A673 (cell line): ENCODE measurements around the gene LRP6. TPM values are rescaled to one million over a fixed set of nuclear protein-coding genes. Genes with fewer than 3 reads are reported as not detected.
A peak's percentile ranks its signal among the peaks of the same experiment; 100 is the strongest.

Experiments used
- BruUV-seq: library from RNA; stranded (reverse); fragments of 400-500 nt; replicated peaks from 2 replicates; lab custom pipeline; 2021; lab: Mats Ljungman, UMichigan
- CTCF ChIA-PET: fragments of 300-600 bp; sonication (Branson Sonifier 250); formaldehyde crosslinking; loops from one replicate; lab custom pipeline; 2022; ENCODE audit warnings: antibody characterized with exemption; lab: Charles Lee
- POLR2A ChIA-PET: fragments of 300-600 bp; sonication (Branson Sonifier 250); formaldehyde crosslinking; loops from one replicate; lab custom pipeline; 2022; ENCODE audit warnings: antibody characterized with exemption; ENCODE audit not compliant: low non-redundant PET; lab: Charles Lee
- DNase-seq: peaks from one replicate; pipeline ENCODE4 v3.0.0-alpha.2; 2015; ENCODE audit warnings: low spot score
- H3K27ac ChIP-seq: fragments of 200-600 bp; sonication (generic); 2 replicates; pipeline ENCODE4 v1.5.1; 2016; ENCODE audit warnings: mixed run types, low read depth, mild to moderate bottlenecking, mixed read lengths, antibody characterized with exemption, low read length; ENCODE audit not compliant: poor library complexity, severe bottlenecking
- H3K27me3 ChIP-seq: fragments of 200-600 bp; sonication (generic); replicated peaks from 2 replicates; pipeline ENCODE4 v1.6.1; 2017; ENCODE audit warnings: mixed run types, low read depth, mild to moderate bottlenecking, mixed read lengths, antibody characterized with exemption, low read length; ENCODE audit not compliant: insufficient read depth, poor library complexity
- H3K36me3 ChIP-seq: fragments of 200-600 bp; sonication (generic); 2 replicates; pipeline ENCODE4 v1.6.1; 2016; ENCODE audit warnings: mixed run types, mild to moderate bottlenecking, mixed read lengths, antibody characterized with exemption, low read length; ENCODE audit not compliant: insufficient read depth, poor library complexity, severe bottlenecking
- H3K4me1 ChIP-seq: fragments of 200-600 bp; sonication (generic); 2 replicates; pipeline ENCODE4 v1.6.1; 2017; ENCODE audit warnings: mixed run types, mild to moderate bottlenecking, mixed read lengths, antibody characterized with exemption, low read length; ENCODE audit not compliant: insufficient read depth, poor library complexity, severe bottlenecking
- H3K4me3 ChIP-seq: fragments of 200-600 bp; sonication (generic); 2 replicates; pipeline ENCODE4 v1.5.1; 2016; ENCODE audit warnings: low read depth, mixed run types, mild to moderate bottlenecking, mixed read lengths, low read length; ENCODE audit not compliant: poor library complexity, severe bottlenecking
- H3K9me3 ChIP-seq: fragments of 200-600 bp; sonication (generic); 2 replicates; pipeline ENCODE4 v1.6.1; 2016; ENCODE audit warnings: mixed run types, low read depth, mild to moderate bottlenecking, mixed read lengths, antibody characterized with exemption, low read length; ENCODE audit not compliant: poor library complexity, severe bottlenecking
- EZH2 ChIP-seq: fragments of 200-600 bp; sonication (generic); IDR thresholded peaks from 2 replicates; pipeline ENCODE4 v1.6.1; 2017; ENCODE audit warnings: borderline replicate concordance, low read depth, mild to moderate bottlenecking, mixed read lengths, antibody characterized with exemption, low read length; ENCODE audit not compliant: poor library complexity, severe bottlenecking
- intact Hi-C: fragments of 100-400 bp; cut with micrococcal nuclease; formaldehyde crosslinking; loops from one replicate; pipeline ENCODE4 v1.10.0; 2022; ENCODE audit not compliant: unreplicated experiment
- total RNA-seq: library from RNA; stranded (reverse); gene quantifications from 2 replicates; pipeline ENCODE4 v1.2.3, GENCODE V29; 2021
- TF ChIP-seq, protein P1 (sequence below): fragments of 300-800, 200-600 bp; sonication (generic); conservative IDR thresholded peaks from 2 replicates; pipeline ENCODE4 v1.5.1; 2017; ENCODE audit warnings: low read depth, mild to moderate bottlenecking, antibody characterized with exemption, low read length, moderate library complexity, mixed read lengths

The LRP6 gene
- total RNA-seq, 1 experiment from 2014 or later, result 97.4 TPM

DNA sequence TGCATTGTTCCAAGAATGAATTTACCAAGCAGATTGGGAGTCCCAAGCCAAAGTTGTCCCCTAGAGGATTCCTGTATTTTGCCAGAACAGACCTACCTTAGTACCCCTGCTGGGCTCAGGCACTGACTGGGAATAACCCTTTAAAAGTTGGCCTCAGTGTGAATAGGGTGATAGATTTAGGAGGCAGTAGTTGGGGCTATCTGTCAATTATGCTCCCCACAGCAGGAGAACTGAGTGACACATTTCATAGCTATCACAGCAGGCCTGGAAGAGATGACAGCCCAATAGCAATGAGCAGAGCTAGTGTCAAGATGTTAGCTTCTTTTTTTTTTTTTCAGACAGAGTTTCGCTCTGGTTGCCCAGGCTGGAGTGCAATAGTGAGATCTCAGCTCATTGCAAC is 14.3 kb upstream of the LRP6 start:
- Histone ChIP-seq H3K4me1 (peaks cover 31% of the 10 kb centered on the region), H3K36me3 (no peaks in the 10 kb centered on the region), H3K27me3 (no peaks in the 10 kb centered on the region), H3K27ac (no peak overlapping the region), H3K9me3 (peaks cover 5% of the 10 kb centered on the region), H3K4me3 (no peak overlapping the region)
- ChIA-PET CTCF (no interaction called here), POLR2A (interaction anchor here (0.6 kb wide), 1 partner anchor 915 kb away, joined by 3 read pairs; the partner anchor contains the start of gene EMP1)
- TF ChIP-seq, protein P1, sequence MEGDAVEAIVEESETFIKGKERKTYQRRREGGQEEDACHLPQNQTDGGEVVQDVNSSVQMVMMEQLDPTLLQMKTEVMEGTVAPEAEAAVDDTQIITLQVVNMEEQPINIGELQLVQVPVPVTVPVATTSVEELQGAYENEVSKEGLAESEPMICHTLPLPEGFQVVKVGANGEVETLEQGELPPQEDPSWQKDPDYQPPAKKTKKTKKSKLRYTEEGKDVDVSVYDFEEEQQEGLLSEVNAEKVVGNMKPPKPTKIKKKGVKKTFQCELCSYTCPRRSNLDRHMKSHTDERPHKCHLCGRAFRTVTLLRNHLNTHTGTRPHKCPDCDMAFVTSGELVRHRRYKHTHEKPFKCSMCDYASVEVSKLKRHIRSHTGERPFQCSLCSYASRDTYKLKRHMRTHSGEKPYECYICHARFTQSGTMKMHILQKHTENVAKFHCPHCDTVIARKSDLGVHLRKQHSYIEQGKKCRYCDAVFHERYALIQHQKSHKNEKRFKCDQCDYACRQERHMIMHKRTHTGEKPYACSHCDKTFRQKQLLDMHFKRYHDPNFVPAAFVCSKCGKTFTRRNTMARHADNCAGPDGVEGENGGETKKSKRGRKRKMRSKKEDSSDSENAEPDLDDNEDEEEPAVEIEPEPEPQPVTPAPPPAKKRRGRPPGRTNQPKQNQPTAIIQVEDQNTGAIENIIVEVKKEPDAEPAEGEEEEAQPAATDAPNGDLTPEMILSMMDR, result no peak
- no peak for TF ChIP-seq EZH2
- BruUV-seq, result no TSS peak
- peak; percentile 62 for DNase-seq
- intact Hi-C loops, result no loop called here

DNA sequence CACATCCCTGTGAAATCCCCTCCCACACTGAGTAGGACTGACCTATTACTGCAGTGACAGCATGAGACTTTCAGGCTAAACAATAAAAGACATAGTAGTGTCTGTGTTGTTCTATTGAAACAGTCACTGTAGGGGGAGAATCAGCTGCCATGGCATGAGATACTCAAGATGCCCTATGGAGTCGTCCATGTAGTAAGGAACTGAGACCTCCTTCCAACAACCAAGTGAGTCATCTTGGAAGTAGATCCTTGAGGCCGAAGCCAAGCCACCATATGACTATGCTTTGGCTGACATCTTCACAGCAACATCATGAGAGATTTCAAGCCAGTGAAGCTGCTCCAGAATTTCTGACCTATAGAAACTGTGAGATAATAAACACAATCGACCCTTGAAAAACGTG is 12.1 kb upstream of the LRP6 start:
- intact Hi-C loops, result no loop called here
- Histone ChIP-seq H3K4me3 (no peak overlapping the region), H3K27me3 (no peaks in the 10 kb centered on the region), H3K4me1 (peaks cover 24% of the 10 kb centered on the region), H3K36me3 (no peaks in the 10 kb centered on the region), H3K9me3 (peaks cover 5% of the 10 kb centered on the region), H3K27ac (no peak overlapping the region)
- POLR2A ChIA-PET, result no interaction called here
- CTCF ChIA-PET, result no interaction called here
- no TSS peak for BruUV-seq
- TF ChIP-seq, protein P1, result no peak
- no peak for TF ChIP-seq EZH2
- no peak for DNase-seq

DNA sequence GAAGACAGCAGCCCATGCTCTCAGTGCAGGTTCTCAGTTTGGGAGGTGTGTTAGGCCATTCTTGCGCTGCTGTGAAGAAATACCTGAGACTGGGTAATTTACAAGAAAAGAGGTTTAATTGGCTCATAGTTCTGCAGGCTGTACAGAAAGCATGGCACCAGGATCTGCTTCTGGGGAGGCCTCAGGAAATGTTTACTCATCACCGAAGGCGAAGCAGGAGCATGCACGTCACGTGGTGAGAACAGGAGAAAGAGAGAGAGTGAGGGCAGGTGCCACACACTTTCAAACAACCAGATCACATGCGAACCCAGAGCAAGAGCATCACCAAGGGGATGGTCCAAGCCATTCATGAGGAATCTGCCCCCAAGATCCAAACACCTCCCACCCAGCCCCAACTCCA is 9.0 kb upstream of the LRP6 start:
- no peak overlapping the region for H3K4me3 ChIP-seq
- H3K9me3 ChIP-seq, result peaks cover 5% of the 10 kb centered on the region
- no peak overlapping the region for H3K27ac ChIP-seq
- ChIA-PET POLR2A (no interaction called here), CTCF (no interaction called here)
- H3K27me3 ChIP-seq, result no peaks in the 10 kb centered on the region
- H3K36me3 ChIP-seq, result no peaks in the 10 kb centered on the region
- H3K4me1 ChIP-seq, result peaks cover 6% of the 10 kb centered on the region
- no peak for DNase-seq
- no peak for TF ChIP-seq EZH2
- TF ChIP-seq, protein P1, result no peak
- intact Hi-C loops, result no loop called here
- BruUV-seq, result no TSS peak
